BJ (cell line): ENCODE data around the gene LILRA2. TPM values are rescaled to one million over a fixed set of nuclear protein-coding genes. Genes with fewer than 3 reads are reported as not detected.
"Not testable (repeated sequence)": the region's sequence is repeated elsewhere in the genome, so short reads cannot be mapped to it uniquely, and the experiment has no call there.

Experiments
- CTCF ChIA-PET: fragments of 350-600 bp; formaldehyde crosslinking; extraction: SDS; loops from one replicate; lab custom pipeline; 2021; ENCODE audit warnings: antibody characterized with exemption, inconsistent platforms; lab: Yijun Ruan, JAX
- POLR2A ChIA-PET: fragments of 300-600 bp; sonication (Branson Sonifier 250); formaldehyde crosslinking; extraction: SDS; loops from one replicate; lab custom pipeline; 2021; ENCODE audit warnings: antibody characterized with exemption; lab: Charles Lee
- DNase-seq: peaks from one replicate; pipeline ENCODE4 v3.0.0-alpha.2; 2011; ENCODE audit warnings: low read depth
- H3K27me3 ChIP-seq: 2 replicates; pipeline ENCODE4 v1.6.0; 2011; ENCODE audit warnings: low read length; ENCODE audit not compliant: control insufficient read depth, insufficient read depth
- H3K36me3 ChIP-seq: 2 replicates; pipeline ENCODE4 v1.5.1; 2011; ENCODE audit warnings: low read length; ENCODE audit not compliant: control insufficient read depth, insufficient read depth
- H3K4me3 ChIP-seq: 2 replicates; pipeline ENCODE4 v1.5.1; 2011; ENCODE audit warnings: low read depth, mild to moderate bottlenecking, control low read depth, low read length
- polyA plus RNA-seq: library from polyadenylated mRNA; depleted of rRNA; stranded (reverse); fragments of >200 nt; gene quantifications from 2 replicates; pipeline ENCODE4 v1.2.3, GENCODE V29; 2011
- TF ChIP-seq, protein P1 (sequence below): IDR thresholded peaks from 2 replicates; pipeline ENCODE4 v1.5.1; 2011; ENCODE audit warnings: low read depth, mild to moderate bottlenecking, control low read depth, inconsistent platforms, low read length, moderate library complexity; ENCODE audit not compliant: insufficient read depth

LILRA2 gene
- polyA plus RNA-seq, 1 experiment, result not detected

GRCh38 chr19:54574527-54575056 lies 1.0 kb downstream of the LILRA2 start:
- no peaks in the 10 kb centered on the region for H3K27me3 ChIP-seq
- CTCF ChIA-PET, result no interaction called here
- POLR2A ChIA-PET, result no interaction called here

GRCh38 chr19:54575205-54575604 lies 1.6 kb downstream of the LILRA2 start:
- DNase-seq, H3K36me3 ChIP-seq, H3K27me3 ChIP-seq, POLR2A ChIA-PET, H3K4me3 ChIP-seq, CTCF ChIA-PET: not testable (repeated sequence)

More at GRCh38 chr19:54574527-54575056, 1.0 kb downstream of the LILRA2 start:
- TF ChIP-seq, protein P1, sequence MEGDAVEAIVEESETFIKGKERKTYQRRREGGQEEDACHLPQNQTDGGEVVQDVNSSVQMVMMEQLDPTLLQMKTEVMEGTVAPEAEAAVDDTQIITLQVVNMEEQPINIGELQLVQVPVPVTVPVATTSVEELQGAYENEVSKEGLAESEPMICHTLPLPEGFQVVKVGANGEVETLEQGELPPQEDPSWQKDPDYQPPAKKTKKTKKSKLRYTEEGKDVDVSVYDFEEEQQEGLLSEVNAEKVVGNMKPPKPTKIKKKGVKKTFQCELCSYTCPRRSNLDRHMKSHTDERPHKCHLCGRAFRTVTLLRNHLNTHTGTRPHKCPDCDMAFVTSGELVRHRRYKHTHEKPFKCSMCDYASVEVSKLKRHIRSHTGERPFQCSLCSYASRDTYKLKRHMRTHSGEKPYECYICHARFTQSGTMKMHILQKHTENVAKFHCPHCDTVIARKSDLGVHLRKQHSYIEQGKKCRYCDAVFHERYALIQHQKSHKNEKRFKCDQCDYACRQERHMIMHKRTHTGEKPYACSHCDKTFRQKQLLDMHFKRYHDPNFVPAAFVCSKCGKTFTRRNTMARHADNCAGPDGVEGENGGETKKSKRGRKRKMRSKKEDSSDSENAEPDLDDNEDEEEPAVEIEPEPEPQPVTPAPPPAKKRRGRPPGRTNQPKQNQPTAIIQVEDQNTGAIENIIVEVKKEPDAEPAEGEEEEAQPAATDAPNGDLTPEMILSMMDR, result no peak
- no peaks in the 10 kb centered on the region for H3K36me3 ChIP-seq
- no peak for DNase-seq
- no peak overlapping the region for H3K4me3 ChIP-seq

GRCh38 chr19:54576411-54576976 lies 2.9 kb downstream of the LILRA2 start:
- CTCF ChIA-PET, result no interaction called here
- no peak overlapping the region for H3K4me3 ChIP-seq
- no peak for DNase-seq
- no peaks in the 10 kb centered on the region for H3K27me3 ChIP-seq
- TF ChIP-seq, protein P1, result no peak
- POLR2A ChIA-PET, result no interaction called here
- no peaks in the 10 kb centered on the region for H3K36me3 ChIP-seq

GRCh38 chr19:54577334-54577733 lies 3.7 kb downstream of the LILRA2 start:
- H3K4me3 ChIP-seq, result no peak overlapping the region
- TF ChIP-seq, protein P1, result no peak
- H3K27me3 ChIP-seq, result no peaks in the 10 kb centered on the region
- POLR2A ChIA-PET, result no interaction called here
- CTCF ChIA-PET, result no interaction called here
- DNase-seq, result no peak
- H3K36me3 ChIP-seq, result no peaks in the 10 kb centered on the region

DNA sequence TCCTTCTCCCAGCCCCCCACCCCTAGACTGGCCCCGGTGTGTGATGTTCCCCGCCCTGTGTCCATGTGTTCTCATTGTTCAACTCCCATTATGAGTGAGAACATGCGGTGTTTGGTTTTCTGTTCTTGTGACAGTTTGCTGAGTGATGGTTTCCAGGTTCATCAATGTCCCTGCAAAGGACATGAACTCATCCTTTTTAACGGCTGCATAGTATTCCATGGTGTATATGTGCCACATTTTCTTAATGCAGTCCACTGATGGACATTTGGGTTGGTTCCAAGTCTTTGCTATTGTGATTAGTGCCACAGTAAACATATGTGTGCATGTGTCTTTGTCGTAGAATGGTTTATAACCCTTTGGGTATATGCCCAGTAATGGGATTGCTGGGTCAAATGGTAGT lies 4.7 kb downstream of the LILRA2 start:
- H3K36me3 ChIP-seq, H3K4me3 ChIP-seq, CTCF ChIA-PET, POLR2A ChIA-PET, DNase-seq, H3K27me3 ChIP-seq: not testable (repeated sequence)

DNA sequence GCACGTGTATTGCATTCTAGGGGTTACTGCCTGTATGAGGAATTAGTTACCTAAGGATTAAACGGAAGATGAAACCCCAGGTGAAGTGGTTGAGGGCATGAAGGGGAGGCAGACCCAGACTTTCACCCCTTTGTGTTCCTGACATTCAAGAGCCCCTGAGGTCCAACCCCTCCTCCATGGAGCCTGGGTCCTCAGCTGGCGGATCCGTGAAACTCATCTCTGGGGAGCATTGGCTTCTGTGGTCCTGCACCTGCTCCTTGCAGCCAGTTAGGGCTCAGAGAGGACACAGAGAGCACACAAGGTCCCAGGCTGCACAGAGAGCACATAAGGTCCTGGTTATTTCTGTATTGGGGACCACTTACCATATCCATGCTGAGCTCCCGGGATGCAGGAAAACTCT lies 12.8 kb downstream of the LILRA2 start:
- H3K36me3 ChIP-seq, result no peaks in the 10 kb centered on the region
- no peak for DNase-seq
- ChIA-PET CTCF (no interaction called here), POLR2A (no interaction called here)
- H3K4me3 ChIP-seq, result no peak overlapping the region
- H3K27me3 ChIP-seq, result no peaks in the 10 kb centered on the region
- TF ChIP-seq, protein P1, result no peak
